ENCODE measurements around the gene C17orf107. TPM values are rescaled to one million over a fixed set of nuclear protein-coding genes. Genes with fewer than 3 reads are reported as not detected.
"Not testable (repeated sequence)": the region's sequence is repeated elsewhere in the genome, so short reads cannot be mapped to it uniquely, and the experiment has no call there.

C17orf107 gene
- total RNA-seq, 4 donors from 2014 or later: 0.27 to 2.7 (median 0.92) TPM

GRCh38 chr17:4921320-4921719 lies 22.0 kb downstream of the C17orf107 start:
- H3K27me3 ChIP-seq: no peaks in the 10 kb centered on the region
- no peak overlapping the region for H3K4me3 ChIP-seq
- H3K9me3 ChIP-seq: no peaks in the 10 kb centered on the region
- H3K27ac ChIP-seq: no peak overlapping the region
- DNase-seq: no peak
- H3K36me3 ChIP-seq: no peaks in the 10 kb centered on the region
- H3K4me1 ChIP-seq: peaks cover 0 to 7% (median 0%) of the 10 kb centered on the region in 3 donors
- WGBS, 2 donors: 73 to 86% methylated on average over 1 to 2 of the region's 4 CpGs
- TF ChIP-seq POLR2A (IDR thresholded peaks at IDR 0.05): no peak
- TF ChIP-seq, protein P1, sequence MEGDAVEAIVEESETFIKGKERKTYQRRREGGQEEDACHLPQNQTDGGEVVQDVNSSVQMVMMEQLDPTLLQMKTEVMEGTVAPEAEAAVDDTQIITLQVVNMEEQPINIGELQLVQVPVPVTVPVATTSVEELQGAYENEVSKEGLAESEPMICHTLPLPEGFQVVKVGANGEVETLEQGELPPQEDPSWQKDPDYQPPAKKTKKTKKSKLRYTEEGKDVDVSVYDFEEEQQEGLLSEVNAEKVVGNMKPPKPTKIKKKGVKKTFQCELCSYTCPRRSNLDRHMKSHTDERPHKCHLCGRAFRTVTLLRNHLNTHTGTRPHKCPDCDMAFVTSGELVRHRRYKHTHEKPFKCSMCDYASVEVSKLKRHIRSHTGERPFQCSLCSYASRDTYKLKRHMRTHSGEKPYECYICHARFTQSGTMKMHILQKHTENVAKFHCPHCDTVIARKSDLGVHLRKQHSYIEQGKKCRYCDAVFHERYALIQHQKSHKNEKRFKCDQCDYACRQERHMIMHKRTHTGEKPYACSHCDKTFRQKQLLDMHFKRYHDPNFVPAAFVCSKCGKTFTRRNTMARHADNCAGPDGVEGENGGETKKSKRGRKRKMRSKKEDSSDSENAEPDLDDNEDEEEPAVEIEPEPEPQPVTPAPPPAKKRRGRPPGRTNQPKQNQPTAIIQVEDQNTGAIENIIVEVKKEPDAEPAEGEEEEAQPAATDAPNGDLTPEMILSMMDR (IDR thresholded peaks at IDR 0.05): no peak
- intact Hi-C loops (cut with DNase I): no loop called here

DNA sequence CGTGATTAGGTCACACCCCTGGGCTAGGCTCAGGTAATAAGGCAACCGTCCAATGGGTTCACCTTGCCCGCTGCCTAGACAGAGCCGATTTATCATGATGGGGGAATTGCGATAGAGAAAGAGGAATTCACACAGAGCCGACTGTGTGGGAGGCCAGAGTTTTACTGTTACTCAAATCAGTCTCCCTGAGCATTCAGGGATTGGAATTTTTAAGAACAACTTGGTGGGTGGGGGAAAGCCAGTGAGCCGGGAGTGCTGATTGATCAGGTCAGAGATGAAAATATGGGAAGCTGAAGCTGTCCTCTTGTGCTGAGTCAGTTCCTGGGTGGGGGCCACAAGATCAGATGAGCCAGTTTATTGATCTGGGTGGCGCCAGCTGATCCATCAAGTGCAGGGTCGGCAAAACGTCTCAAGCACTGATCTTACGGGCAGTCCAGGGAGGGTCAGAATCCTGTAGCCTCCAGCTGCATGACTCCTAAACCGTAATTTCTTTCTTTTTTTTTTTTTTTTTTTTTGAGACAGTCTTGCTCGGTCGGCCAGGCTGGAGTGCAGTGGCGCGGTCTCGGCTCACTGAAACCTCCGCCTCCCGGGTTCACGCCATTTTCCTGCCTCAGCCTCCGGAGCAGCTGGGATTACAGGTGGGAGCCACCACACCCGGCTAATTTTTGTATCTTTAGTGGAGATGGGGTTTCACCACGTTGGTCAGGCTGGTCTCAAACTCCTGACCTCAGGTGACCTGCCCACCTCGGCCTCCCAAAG lies 27.4 kb downstream of the C17orf107 start:
- H3K4me3 ChIP-seq; H3K27me3 ChIP-seq; H3K27ac ChIP-seq; H3K36me3 ChIP-seq; H3K9me3 ChIP-seq; H3K4me1 ChIP-seq; DNase-seq; intact Hi-C loops (cut with DNase I): not testable (repeated sequence)
- WGBS, 2 donors: 78 to 79% methylated on average over 18 to 23 of the region's 24 CpGs

GRCh38 chr17:4928881-4929280 lies 29.5 kb downstream of the C17orf107 start:
- Histone ChIP-seq H3K36me3 (no peaks in the 10 kb centered on the region), H3K4me1 (peaks cover 0 to 1% (median under 1%) of the 10 kb centered on the region in 3 donors), H3K27ac (no peak overlapping the region), H3K4me3 (no peak overlapping the region), H3K27me3 (no peaks in the 10 kb centered on the region), H3K9me3 (no peaks in the 10 kb centered on the region)
- no peak for DNase-seq
- intact Hi-C loops (cut with DNase I): no loop called here
- 91 to 98% methylated on average over 18 of the region's 18 CpGs for WGBS, 2 donors
- TF ChIP-seq, protein P1 (IDR thresholded peaks at IDR 0.05): no peak
- no peak for TF ChIP-seq POLR2A (IDR thresholded peaks at IDR 0.05)

DNA sequence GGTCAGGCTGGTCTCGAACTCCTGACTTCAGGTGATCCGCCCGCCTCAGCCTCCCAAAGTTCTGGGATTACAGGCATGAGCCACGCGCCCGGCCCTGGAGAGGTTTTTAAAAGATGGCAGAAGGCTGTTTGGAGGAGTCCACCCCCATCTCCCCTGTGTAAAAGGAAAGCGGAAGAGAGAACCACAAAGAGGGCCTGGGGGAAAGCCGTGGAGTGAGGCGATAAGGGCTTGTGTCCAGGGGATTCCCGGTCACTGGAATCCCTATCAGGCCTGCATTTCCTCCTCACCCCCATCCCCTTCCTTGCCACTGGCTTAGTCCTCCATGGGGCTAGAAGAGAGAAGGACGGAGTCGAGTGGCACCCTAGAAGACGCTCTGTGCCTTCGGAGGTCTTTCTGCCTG lies 32.6 kb downstream of the C17orf107 start, which contains the start of gene GP1BA:
Gene GP1BA (plus strand): TSS at position 315 of the 400 bp plus-strand sequence. CDS start 328 bp downstream, outside the sequence.
- no peak for DNase-seq
- 60 to 84% methylated on average over 6 to 10 of the region's 14 CpGs for WGBS, 2 donors
- Histone ChIP-seq H3K4me1 (peaks cover 0 to 10% (median 5%) of the 10 kb centered on the region in 3 donors), H3K27ac (no peak within 1 kb of the TSS), H3K9me3 (no peaks in the 10 kb centered on the region), H3K27me3 (no peaks in the 10 kb centered on the region), H3K36me3 (peaks cover 0 to 16% (median 4%) of the 10 kb centered on the region in 3 donors), H3K4me3 (no peak within 1 kb of the TSS)
- TF ChIP-seq, protein P1 (IDR thresholded peaks at IDR 0.05): no peak
- no peak for TF ChIP-seq POLR2A (IDR thresholded peaks at IDR 0.05)
- intact Hi-C loops (cut with DNase I): no loop called here

- no peaks in the 10 kb centered on the region for H3K27me3 ChIP-seq
- H3K9me3 ChIP-seq: no peaks in the 10 kb centered on the region
- H3K36me3 ChIP-seq: peaks cover 4 to 24% (median 7%) of the 10 kb centered on the region in 3 donors
- no peak overlapping the region for H3K4me3 ChIP-seq
- no peak overlapping the region for H3K27ac ChIP-seq
- no peak for DNase-seq
- TF ChIP-seq, protein P1 (IDR thresholded peaks at IDR 0.05): no peak
- TF ChIP-seq POLR2A (IDR thresholded peaks at IDR 0.05): no peak
- intact Hi-C loops (cut with DNase I): no loop called here
- 94 to 96% methylated on average over 5 to 12 of the region's 12 CpGs for WGBS, 2 donors
- peaks cover 0 to 16% (median 5%) of the 10 kb centered on the region in 3 donors for H3K4me1 ChIP-seq
Observed at GRCh38 chr17:4932756-4933155, 33.4 kb downstream of the C17orf107 start.

Data from esophagus squamous epithelium (tissue), 5 donors.